NAMALWA (cell line): ENCODE data around the gene TFB1M.
"Not testable (repeated sequence)": the region's sequence is repeated elsewhere in the genome, so short reads cannot be mapped to it uniquely, and the experiment has no call there.

Experiments used
- DNase-seq: peaks from one replicate; pipeline ENCODE4 v3.0.0-alpha.2; 2015; ENCODE audit warnings: low spot score

Gene TFB1M

DNA sequence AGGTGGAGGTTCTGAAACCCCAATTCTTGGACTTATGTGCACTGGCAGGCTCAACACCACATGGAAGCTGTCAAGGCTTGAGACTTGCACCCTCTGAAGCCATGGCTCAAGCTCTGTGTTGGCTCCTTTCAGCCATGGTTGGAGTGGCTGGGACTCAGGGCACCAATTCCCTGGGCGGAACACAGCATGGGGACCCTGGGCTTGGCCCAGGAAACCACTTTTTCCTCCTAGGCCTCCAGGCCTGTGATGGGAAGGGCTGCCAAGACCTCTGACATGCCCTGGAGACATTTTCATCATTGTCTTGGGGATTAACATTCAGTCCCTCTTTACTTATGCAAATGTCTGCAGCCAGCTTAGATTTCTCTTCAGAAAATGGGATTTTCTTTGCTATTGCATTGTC, 76.7 kb downstream of the TFB1M start:
- DNase-seq: no peak

DNA sequence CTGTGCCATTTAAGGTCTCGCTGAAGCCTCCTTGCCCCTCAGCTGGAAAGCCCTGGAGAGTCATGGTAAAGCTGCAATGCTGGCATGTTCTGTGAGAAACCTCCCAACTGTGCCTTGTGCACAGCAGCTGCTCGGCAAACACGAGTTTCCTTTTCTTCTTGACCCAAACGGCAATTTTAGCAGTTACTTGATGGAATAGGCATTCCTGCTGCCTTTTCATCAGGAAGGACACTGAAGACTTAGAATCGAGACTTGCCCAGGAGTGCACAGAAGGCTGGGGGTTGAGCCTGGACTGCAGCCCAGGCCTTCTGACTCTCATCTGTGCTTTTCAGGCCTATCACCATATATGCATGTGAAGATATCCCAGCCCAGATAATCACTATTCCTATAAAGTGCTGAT, 79.2 kb downstream of the TFB1M start:
- DNase-seq: no peak

DNA sequence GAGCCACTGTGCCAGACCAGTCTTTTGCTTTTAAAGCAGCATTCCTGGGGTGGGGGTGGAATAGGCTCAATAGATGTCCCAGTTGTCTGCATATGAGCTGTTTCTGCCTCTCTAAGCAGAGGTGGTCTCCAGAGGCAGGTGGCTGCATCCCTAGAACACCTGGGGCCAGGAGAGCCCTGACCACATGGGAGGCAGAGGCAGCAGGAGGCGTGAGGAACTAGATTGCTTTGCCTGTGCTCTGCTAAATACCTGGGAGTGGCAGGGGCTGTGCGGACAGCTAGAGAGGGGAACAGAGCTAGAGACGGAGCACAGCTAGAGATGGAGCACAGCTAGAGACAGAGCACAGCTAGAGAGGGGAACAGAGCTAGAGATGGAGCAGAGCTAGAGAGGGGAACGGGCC, 79.6 kb downstream of the TFB1M start:
- no peak for DNase-seq

DNA sequence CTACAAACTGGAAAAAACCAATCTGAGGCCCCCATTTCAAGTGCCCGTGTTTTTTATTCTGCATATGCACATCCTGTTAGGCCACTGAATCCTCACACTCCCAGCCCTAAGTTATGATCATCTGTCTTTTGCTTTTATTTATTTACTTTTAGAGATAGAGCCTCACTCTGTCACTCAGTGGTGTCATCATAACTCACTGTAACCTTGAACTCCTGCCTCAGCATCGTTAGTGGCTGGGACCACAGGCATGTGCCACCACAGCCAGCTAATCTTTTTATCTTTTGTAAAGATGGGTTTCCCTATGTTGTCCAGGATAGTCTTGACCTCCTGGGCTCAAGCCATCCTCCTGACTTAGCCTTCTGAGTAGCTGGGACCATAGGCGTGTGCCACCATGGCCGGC, 80.1 kb downstream of the TFB1M start:
- DNase-seq: no peak

DNA sequence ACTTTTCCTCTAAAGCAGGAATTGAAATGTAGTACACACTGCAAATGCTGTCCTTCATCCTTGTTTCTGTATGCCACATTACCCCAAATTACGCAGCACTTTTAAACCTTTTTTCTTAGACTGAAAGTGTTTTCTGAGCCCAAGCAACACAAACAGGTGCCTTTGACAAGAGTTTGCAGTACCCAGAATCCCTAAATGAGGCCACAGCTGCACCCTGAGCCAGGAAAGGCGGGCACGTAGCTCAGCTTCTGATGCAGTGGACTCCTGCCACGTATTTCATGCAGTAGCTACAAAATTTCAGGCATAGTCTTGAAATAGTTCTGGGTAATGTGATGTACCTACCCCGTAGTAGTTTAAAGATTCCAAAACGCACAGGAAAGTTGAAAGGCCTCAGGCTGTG, 81.4 kb downstream of the TFB1M start:
- no peak for DNase-seq

DNA sequence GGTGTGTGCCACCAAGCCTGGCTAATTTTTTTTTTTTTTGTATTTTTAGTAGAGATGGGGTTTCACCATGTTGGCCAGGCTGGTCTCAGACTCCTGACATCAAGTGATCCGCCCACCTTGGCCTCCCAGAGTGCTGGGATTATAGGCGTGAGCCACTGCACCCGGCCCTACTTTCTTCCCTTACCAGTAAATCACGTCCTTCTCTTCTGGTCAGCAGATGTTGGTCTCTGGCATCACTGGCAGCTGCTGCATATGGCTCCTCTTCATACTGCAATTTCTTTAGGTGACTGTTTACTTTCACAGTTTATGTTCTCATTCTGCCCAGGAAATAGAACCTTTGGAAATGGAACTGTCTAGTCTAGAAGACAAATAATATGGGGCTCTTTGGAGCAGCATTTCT, 83.3 kb downstream of the TFB1M start:
- DNase-seq: not testable (repeated sequence)

DNA sequence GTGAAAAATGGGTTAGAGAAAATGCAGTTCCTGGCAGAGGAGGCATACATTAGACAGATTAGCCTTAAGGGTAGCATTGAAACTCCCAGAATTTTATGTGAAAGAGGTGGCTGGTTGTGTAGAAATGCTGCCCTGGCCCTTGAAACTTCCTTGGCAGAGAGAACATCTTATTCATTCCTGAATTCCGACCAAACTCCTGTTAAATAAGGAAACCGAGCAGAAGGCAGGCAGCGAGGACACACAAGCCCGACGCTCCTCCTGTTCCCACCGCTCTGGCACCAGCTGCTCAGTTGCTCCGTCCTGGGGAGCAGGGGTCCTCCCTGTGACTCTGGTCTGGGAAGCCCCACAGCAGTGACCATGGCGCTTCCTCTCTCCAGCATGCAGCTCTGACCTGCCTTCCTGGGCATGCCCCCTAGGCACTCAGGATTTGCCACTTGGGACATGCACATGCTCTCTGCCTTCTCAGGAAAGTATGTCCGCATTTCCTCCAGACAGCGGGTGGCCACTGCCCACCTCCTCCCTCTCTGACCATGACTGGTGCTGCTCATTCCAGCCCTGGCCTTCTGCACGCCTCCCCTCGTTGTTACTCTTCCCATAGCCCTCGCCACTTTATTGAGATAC, 85.6 kb downstream of the TFB1M start:
- DNase-seq: no peak

DNA sequence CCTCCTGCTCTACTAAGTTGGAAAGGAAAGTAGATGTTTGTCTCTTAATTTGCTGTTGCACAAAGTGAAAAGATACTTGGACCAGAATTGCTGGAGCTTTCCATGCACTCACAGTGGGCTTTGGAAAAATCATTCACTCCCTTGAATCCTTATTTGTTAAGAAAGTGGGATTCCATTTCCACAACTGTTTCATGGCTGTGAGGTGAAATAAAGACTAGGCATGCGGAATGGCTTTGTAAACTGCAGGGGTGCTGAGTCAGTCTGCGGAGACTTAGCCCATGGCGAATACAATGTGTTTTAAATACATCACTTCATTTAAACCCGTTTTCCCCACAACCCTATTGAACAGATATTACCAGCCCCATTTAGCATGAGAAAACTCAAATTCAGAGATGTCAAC, 87.2 kb downstream of the TFB1M start:
- DNase-seq: no peak

DNA sequence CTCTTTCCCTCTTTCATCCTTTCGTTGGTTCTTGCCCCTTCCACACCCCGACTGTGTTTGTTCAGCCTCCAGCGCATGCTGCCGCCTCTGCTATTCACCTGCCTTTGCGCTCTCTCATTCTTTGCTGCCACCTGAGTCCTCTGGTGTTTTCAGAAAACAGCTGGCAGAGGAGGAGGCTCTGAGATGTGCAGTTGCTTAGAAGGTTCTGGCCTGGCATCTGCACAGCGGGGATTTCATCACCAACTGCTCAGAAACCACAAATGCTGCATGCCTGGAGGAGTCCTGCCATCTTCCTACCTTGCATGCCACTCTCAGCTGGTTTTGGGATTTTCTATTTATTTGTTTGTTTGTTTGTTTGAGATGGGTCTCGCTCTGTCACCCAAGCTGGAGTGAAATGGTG, 89.7 kb downstream of the TFB1M start:
- no peak for DNase-seq

DNA sequence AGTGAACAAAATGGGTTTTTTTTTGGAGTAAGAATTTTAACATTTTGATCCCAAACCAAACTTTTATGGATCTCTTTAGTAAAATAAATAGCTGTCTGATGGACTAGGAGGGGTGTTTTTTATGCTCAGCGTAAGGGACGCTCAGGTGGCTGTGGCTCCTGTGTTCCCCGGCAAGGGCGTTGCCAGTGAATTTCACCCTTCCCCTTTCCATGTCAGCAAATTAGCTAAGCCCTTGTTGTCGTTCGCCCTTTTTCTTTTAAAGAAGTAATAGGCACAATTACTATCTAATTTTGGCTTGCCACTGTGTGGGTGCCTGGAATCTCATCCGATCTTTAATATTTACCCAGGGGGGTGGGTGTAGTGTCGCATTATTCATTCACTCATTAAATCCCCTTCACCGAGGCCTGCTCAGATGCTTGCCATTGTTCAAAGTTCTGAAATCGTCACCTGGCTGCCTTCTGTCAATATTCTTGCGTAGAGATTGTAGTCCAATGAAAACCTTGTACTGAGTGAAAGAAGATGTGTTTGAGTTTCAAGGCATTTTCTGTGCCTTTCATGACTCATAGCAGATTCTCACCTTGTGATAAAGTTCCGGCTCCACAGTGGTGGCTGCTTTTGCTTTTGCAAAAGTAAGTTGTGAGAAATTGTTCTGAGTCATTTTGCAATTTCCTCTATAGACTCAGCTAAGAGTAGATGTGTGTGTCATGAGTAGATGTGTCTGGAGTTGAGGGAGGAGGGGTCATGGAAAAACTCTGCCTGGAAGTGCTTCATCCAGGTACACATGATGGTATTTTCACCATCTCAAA, 90.4 kb downstream of the TFB1M start:
- no peak for DNase-seq

DNA sequence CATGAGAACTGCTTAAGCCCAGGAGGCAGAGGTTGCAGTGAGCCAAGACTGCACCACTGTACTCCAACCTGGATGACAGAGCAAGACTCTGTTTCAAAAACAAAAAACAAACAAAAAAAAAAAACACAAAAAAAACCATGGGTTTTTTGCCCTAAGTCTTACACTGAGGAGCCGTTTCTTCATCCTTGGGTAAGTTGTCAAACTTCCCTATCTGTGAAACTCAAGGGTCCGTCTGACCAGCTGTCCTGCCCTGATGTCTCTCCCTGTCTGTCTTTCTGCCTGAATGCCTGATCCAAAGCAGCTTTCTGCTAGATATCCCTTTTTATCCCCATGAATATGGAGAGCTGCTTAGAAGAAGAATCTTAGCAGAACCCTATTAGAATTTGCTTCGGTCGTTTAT, 91.8 kb downstream of the TFB1M start:
- no peak for DNase-seq

DNA sequence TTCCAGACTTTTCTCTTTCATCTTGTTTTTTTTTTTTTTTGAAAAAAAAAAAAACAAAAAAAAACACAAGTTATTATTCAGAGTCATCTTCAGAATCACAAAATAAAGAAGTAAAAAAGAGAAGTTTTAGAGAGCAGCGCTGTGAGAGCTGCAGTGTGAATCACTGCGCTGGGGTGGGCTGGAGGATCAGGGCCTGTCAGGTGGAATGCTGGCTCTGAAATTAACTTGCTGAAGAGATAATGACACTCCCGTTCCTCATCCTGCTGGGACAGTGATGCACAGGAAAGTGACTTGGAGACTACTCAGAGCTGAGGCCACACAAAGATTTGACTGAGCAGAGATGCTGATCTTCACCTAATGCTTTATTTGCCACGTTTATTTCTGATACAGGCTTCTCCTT, 93.2 kb downstream of the TFB1M start:
- no peak for DNase-seq

DNA sequence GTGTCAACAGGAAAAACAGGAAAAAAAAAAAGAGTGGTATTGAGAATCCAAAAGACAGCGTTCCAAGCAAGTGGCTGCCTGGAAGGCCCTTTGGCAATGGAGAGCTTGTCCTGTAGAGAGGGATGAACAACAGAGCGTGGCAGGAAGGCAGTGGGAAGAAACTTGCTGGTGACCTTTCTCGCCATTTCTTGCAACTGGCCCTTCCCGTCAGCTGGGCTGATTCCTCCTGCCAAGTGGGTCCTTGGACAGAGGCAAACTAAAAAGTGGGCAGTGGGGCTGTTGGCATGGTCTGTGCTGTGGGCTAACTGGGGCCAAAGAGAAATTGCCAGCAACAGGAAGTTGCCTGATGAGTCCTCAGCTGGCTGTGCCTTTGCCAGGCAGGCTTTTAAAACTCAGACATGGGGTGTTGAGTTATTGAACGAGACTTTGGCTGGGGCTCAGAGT, 94.4 kb downstream of the TFB1M start:
- no peak for DNase-seq

DNA sequence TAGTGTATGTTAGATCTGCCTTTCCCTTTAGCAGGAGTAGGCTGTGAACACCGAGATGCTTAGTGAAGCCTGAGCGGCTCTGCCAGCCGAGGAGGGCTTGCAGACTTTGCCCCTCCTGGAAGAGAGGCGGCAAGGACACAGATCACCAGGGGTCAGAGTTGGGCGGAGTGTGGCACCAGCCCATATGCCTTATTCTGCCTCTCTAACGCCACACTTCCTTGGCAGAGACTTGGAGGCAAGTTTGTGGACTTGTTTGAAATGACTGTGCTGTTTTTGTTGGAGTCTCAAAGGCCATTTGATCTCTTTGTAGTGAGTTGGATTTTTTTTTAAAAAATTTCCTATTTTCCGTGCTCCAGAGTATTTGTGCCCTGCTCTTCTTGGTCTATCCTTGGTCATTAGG, 95.0 kb downstream of the TFB1M start:
- DNase-seq: no peak

DNA sequence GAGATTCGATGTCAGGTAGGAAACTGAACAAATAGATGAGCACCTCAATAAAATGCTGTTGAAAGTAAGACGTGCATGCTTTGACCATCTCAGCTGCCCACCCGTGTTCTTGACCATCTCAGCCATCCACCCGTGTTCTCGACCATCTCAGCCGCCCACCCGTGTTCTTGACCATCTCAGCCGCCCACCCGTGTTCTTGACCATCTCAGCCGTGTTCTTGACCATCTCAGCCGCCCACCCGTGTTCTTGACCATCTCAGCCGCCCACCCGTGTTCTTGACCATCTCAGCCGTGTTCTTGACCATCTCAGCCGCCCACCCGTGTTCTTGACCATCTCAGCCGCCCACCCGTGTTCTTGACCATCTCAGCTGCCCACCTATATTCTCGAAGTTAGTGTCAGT, 95.6 kb downstream of the TFB1M start:
- not testable (repeated sequence) for DNase-seq

DNA sequence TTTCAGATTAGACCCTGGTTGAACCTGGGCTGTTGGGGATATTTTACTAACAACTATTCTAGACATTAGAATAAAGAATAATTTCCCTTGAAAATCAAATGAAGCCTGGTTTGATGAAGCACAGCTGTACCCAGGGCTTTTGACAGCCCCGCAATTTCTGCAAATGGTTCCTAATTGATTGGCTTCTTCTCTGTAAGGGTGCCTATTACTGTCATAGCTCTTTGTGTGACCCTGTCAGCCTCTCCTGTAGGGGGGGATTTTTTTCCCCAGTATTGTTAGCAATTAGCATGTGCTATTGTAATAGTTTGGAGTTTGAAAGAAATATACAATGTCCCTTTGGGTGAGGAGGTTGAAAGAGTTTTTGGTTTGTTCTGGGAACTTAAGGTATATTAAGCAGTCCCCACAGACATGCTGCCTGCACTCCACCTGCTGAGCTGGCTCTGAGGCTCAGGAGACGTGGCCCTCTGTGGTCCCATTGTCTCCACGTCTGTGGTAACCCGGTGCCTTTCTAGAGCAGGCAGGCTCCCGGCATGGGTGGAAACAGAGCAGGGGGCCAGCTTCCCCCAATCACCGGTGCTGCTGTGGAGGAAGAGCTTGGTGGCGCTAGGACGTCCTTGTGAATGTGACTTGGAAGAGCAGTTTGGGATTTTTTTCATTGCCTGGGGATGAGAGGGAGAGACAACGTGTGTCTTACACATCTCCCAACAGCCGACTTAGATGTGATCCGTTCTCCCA, 97.8 kb downstream of the TFB1M start:
- DNase-seq: no peak

DNA sequence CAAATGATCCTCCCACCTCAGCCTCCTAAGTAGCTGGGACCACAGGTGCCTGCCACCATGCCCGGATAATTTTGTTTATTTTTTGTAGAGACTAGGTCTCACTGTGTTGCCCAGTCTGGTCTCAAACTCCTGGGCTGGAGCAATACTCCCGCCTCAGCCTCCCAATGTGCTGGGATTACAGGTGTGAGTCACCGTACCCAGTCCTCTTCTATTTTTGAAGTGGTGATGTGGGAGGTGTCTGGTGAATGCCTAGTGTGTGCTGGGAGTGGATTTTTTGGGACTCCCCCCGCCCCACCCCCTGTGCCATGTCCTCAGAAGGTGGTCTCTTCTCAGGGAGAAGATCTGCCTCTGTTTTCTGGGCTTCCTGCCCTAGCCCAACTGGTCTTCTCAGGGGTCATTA, 98.4 kb downstream of the TFB1M start:
- no peak for DNase-seq

DNA sequence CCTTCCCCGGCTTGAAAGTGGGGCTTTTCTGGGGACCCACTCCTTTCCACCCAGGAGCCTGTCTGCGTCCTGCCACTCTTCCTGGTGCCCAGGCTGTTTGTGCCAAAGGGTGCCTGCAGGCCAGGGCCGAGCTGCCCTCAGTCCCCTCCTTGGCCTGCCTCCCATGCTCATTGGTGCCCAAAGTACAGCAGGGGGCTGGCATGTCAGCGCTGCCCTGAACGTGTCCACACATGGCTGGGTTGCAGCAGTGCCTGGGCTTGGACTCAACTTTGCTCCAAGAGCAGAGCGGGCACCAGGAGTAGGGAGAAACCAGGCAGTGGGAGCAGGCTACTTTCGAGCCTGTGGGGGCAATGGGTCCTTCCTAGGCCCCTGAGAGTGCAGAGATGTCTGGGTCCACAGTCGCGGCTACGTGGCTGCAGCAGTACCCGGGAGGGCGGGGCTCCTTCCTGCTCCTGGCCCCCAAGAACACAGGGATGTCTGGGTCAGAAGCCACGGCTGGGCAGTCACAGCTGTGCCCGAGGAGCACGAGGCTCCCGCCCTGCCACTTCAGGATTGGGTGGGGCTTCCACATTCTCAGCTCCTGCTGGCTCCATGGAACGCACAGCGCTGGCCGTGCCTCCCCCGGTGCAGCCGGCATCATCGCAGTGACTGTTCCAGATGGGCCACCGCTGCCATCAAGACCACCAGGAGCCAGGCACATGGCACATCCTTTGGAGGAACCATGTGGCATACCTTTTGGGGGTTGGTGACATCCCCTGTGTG, 100.5 kb downstream of the TFB1M start:
- no peak for DNase-seq

DNA sequence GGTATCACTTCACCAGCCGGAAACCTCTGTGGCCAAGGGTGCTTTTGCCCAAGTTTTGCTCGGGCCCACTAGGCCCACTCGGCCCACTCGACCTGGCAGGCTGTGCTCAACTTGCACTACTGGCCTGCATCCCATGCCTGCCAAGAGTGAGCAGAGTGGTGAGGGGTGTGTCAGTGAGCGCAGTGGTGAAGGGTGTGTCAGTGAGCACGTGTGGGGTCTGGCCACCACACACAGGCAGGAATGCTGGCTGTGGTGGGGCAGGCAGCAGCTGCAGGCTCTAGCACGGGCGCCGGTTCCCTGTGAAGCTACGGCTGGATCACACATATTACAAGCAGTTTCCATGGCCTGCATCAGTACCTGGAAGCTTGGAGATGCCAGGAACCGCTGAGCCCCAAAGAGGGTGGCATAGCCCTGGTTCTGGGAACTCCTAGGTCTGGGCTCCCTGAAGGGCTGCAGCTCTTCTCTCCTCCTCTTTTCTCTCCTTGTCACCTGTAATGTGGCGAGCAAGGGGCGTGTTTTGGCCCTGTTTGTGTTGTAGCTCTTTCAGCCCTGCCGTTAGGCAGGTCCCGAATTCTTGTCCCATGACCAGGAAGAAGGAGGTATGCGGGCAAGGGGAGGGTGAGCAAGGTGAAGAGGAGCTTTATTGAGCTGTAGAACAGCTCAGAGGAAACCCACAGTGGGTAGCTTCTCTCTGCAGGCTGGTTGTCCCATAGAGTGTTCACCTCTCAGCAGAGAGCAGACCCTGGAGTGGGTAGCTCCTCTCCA, 101.5 kb downstream of the TFB1M start:
- DNase-seq: no peak

DNA sequence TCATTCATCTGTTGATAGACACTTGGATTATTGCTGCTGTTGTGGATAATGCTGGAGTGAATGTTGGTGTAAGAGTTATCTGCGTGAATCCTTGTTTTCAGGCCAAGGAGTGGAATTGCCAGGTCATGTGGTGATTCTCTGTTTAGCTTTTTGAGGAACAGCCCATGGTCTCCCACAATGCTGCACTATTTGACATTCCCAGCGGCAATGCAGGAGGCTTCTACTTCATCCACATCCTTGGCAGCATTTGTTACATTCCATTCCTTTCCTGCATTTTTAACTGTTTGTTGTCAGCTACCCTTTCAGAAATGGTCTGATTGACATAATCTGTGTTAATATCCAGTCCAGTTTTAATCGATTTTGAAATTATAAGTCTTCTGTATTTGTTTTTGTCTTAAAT, 102.2 kb downstream of the TFB1M start:
- no peak for DNase-seq

DNA sequence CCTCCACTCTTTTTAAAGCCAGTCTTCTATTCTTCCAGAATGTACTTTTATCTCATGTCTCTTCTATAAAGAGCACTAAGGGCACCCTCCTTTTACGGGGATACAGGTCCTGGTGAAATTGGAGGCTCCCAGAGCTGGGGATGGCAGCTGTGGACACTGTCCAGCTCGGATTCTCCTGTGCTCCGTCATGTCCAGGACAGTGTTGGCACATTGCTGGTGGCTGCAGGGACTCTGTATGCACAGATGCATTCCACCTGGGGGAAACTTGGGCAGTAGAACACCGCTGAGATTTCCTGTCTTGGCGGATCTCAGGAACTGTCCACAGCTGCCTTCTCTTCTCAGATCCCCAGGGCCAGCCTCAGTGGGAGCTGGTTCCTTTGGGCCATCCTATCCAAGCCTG, 107.1 kb downstream of the TFB1M start:
- DNase-seq: no peak
